HCT116 (cell line): ENCODE measurements around the gene TM4SF4. TPM values are rescaled to one million over a fixed set of nuclear protein-coding genes. Genes with fewer than 3 reads are reported as not detected.

Source experiments
- ATAC-seq: fragments of 200-7000 bp; cut with Tn5 transposase; 2 replicates; pipeline ENCODE4 v1.9.1; 2020; ENCODE audit warnings: mild to moderate bottlenecking, moderate library complexity
- BruUV-seq: library from RNA; stranded (reverse); fragments of 400-500 nt; replicated peaks from 2 replicates; lab custom pipeline; 2021; lab: Mats Ljungman, UMichigan
- CTCF ChIA-PET: fragments of 300-600 bp; sonication (Branson Sonifier 250); formaldehyde crosslinking; loops from one replicate; lab custom pipeline; 2021; ENCODE audit warnings: antibody characterized with exemption; lab: Charles Lee
- POLR2A ChIA-PET: fragments of 300-600, 350-600 bp; sonication (Branson Sonifier 250); formaldehyde crosslinking; loops from one replicate; lab custom pipeline; 2021; ENCODE audit warnings: antibody characterized with exemption; lab: Charles Lee
- RAD21 ChIA-PET, 2 experiments: fragments of 300-600 bp; sonication (Branson Sonifier 250); formaldehyde crosslinking; loops; one replicate each; lab custom pipeline; 2023; ENCODE audit warnings: low total read pairs in 2 of 2; ENCODE audit not compliant: uncharacterized antibody in 2 of 2, unreplicated experiment in 2 of 2, low non-redundant PET in 1 of 2; lab: Charles Lee
- DNase-seq: peaks from one replicate; pipeline ENCODE4 v3.0.0-alpha.2; 2010; ENCODE audit warnings: low read depth, low spot score
- H2AFZ ChIP-seq: fragments of 200-600 bp; shearing (Covaris generic), sonication (generic); 2 replicates; pipeline ENCODE4 v1.6.1; 2017; ENCODE audit warnings: low read depth, mixed run types, mixed read lengths, antibody characterized with exemption, low read length; ENCODE audit not compliant: poor library complexity, severe bottlenecking
- H3K27ac ChIP-seq: 2 replicates; pipeline ENCODE4 v1.5.1; 2012; ENCODE audit warnings: low read depth, low read length
- H3K27me3 ChIP-seq: fragments of 200-600 bp; sonication (generic); 2 replicates; pipeline ENCODE4 v1.6.1; 2016; ENCODE audit warnings: mixed run types, low read length, mixed read lengths; ENCODE audit not compliant: insufficient read depth
- H3K36me3 ChIP-seq, 2 experiments: fragments of 200-500 bp in 1 of 2; fragments of 200-600 bp in 1 of 2; sonication (Bioruptor generic) in 1 of 2; sonication (generic) in 1 of 2; 2 replicates each; pipeline versions ENCODE4 v1.5.1 to v1.6.1; 2014 to 2016; ENCODE audit warnings: low read length in 2 of 2, inconsistent platforms in 1 of 2, mixed read lengths in 1 of 2, mixed run types in 1 of 2; ENCODE audit not compliant: insufficient read depth in 2 of 2, control insufficient read depth in 1 of 2
- H3K4me1 ChIP-seq, 2 experiments: fragments of 200-600 bp in 1 of 2; sonication (generic) in 1 of 2; 2 replicates each; pipeline versions ENCODE4 v1.5.1 to v1.6.1; 2012 to 2017; ENCODE audit warnings: low read length in 2 of 2, inconsistent platforms in 1 of 2, mild to moderate bottlenecking in 1 of 2, mixed read lengths in 1 of 2, mixed run types in 1 of 2, moderate library complexity in 1 of 2; ENCODE audit not compliant: insufficient read depth in 2 of 2, control insufficient read depth in 1 of 2
- H3K4me2 ChIP-seq: fragments of 200-600 bp; sonication (generic); 2 replicates; pipeline ENCODE4 v1.6.1; 2017; ENCODE audit warnings: mixed run types, low read length, mixed read lengths
- H3K4me3 ChIP-seq, 2 experiments: fragments of 200-600 bp in 1 of 2; sonication (generic) in 1 of 2; replicated peaks in 1 of 2; 2 replicates each; pipeline ENCODE4 v1.5.1; 2011 to 2016; ENCODE audit warnings: low read length in 2 of 2, control low read depth in 1 of 2, low read depth in 1 of 2, mild to moderate bottlenecking in 1 of 2, mixed read lengths in 1 of 2, mixed run types in 1 of 2
- H3K79me2 ChIP-seq: fragments of 200-600 bp; sonication (generic); 2 replicates; pipeline ENCODE4 v1.6.1; 2017; ENCODE audit warnings: mild to moderate bottlenecking, mixed run types, low read length, moderate library complexity, mixed read lengths; ENCODE audit not compliant: insufficient read depth
- H3K9ac ChIP-seq: fragments of 200-600 bp; sonication (generic); 2 replicates; pipeline ENCODE4 v1.6.1; 2016; ENCODE audit warnings: low read length, mixed read lengths
- H3K9me2 ChIP-seq: fragments of 200-600 bp; sonication (generic), shearing (Covaris generic); 2 replicates; pipeline ENCODE4 v1.6.1; 2017; ENCODE audit warnings: mixed run types, mild to moderate bottlenecking, moderate library complexity; ENCODE audit not compliant: insufficient read depth
- H3K9me3 ChIP-seq, 2 experiments: fragments of 200-500 bp in 1 of 2; fragments of 200-600 bp in 1 of 2; sonication (Bioruptor generic) in 1 of 2; sonication (generic) in 1 of 2; 2 replicates each; pipeline ENCODE4 v1.6.1; 2014 to 2017; ENCODE audit warnings: low read length in 2 of 2, mixed read lengths in 2 of 2, inconsistent platforms in 1 of 2, low read depth in 1 of 2, mild to moderate bottlenecking in 1 of 2, mixed run types in 1 of 2, moderate library complexity in 1 of 2; ENCODE audit not compliant: control insufficient read depth in 1 of 2, insufficient read depth in 1 of 2
- H4K20me1 ChIP-seq: fragments of 200-600 bp; sonication (generic), shearing (Covaris generic); 2 replicates; pipeline ENCODE4 v1.6.1; 2017; ENCODE audit warnings: mixed run types, mild to moderate bottlenecking, moderate library complexity; ENCODE audit not compliant: insufficient read depth
- CTCF ChIP-seq, 3 experiments: fragments of 200-600 bp in 1 of 3; sonication (generic) in 1 of 3; IDR thresholded peaks in 2 of 3; conservative IDR thresholded peaks in 1 of 3; 2 replicates each; pipeline ENCODE4 v1.5.1; 2012 to 2017; ENCODE audit warnings: low read depth in 2 of 3, low read length in 2 of 3, antibody characterized with exemption in 1 of 3, borderline replicate concordance in 1 of 3, control low read depth in 1 of 3, mild to moderate bottlenecking in 1 of 3, mixed read lengths in 1 of 3, mixed run types in 1 of 3, moderate library complexity in 1 of 3; ENCODE audit not compliant: insufficient read depth in 1 of 3
- EGR1 ChIP-seq: IDR thresholded peaks from 2 replicates; pipeline ENCODE4 v1.6.1; 2012; ENCODE audit warnings: low read depth
- EZH2 ChIP-seq: fragments of 200-600 bp; sonication (generic); IDR thresholded peaks from 2 replicates; pipeline ENCODE4 v1.6.1; 2017; ENCODE audit warnings: antibody characterized with exemption, mixed run types
- EZH2phosphoT487 ChIP-seq: fragments of 200-600 bp; IDR thresholded peaks from 2 replicates; pipeline ENCODE4 v1.6.1; 2018; ENCODE audit warnings: antibody characterized with exemption, borderline replicate concordance
- FOSL1 ChIP-seq: IDR thresholded peaks from 2 replicates; pipeline ENCODE4 v1.6.1; 2012; ENCODE audit warnings: low read depth
- JUND ChIP-seq: IDR thresholded peaks from 2 replicates; pipeline ENCODE4 v1.6.1; 2012
- SP1 ChIP-seq: IDR thresholded peaks from 2 replicates; pipeline ENCODE4 v1.6.1; 2012; ENCODE audit warnings: low read depth
- intact Hi-C: fragments of 100-400 bp; cut with micrococcal nuclease; formaldehyde crosslinking; loops from 2 replicates; pipeline ENCODE4 v1.10.0; 2022
- total RNA-seq: library from RNA; stranded (reverse); gene quantifications from one replicate; pipeline ENCODE4 v1.2.1, GENCODE V29; 2021; ENCODE audit not compliant: unreplicated experiment

TM4SF4 gene
- total RNA-seq, 1 experiment from 2014 or later: 0.91 TPM

DNA sequence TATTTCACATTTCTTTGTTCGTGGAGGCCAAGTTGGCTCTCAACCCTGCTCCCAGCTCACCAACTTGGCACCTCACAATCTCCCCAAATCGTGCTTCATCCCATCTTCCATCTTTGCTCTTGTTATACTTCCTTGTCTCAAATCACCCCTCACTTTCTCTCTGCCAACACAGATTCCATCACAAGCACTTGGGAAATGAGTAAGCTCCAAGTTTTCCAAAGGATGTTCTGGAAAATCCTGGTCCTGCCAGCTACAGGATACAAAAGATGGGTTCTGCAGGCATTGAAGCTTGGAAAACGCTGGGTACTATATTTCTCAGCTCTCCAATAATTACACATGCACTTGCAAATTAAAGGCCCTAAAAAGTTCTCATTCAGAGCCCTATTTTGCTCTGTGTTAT lies 4.1 kb upstream of the TM4SF4 start:
- no peak for TF ChIP-seq EGR1
- TF ChIP-seq JUND: no peak
- TF ChIP-seq CTCF (IDR thresholded peaks at IDR 0.05 in 2 of 3, conservative IDR thresholded peaks at IDR 0.05 in 1 of 3; ENCODE audit: borderline replicate concordance in 1 of 3, insufficient read depth in 1 of 3, low read depth in 2 of 3, low read length in 2 of 3): no peak
- TF ChIP-seq SP1: no peak
- TF ChIP-seq EZH2: no peak
- no peak overlapping the region for H3K4me3 ChIP-seq
- CTCF ChIA-PET: no interaction called here
- RAD21 ChIA-PET: no interaction called here
- H3K9ac ChIP-seq: no peak overlapping the region
- no peaks in the 10 kb centered on the region for H3K79me2 ChIP-seq
- H3K4me2 ChIP-seq: no peak overlapping the region
- H3K4me1 ChIP-seq: peaks cover 3 to 29% of the 10 kb centered on the region in 2 experiments; a peak in 3 of 4 replicates
- H3K9me2 ChIP-seq: no peaks in the 10 kb centered on the region
- POLR2A ChIA-PET: no interaction called here
- no TSS peak for BruUV-seq
- intact Hi-C loops: no loop called here
- no peak overlapping the region for H3K27ac ChIP-seq
- DNase-seq: no peak
- no peaks in the 10 kb centered on the region for H4K20me1 ChIP-seq
- H3K36me3 ChIP-seq: no peaks in the 10 kb centered on the region
- ATAC-seq: no peak
- H3K27me3 ChIP-seq: no peaks in the 10 kb centered on the region
- H2AFZ ChIP-seq: no peak overlapping the region
- no peaks in the 10 kb centered on the region for H3K9me3 ChIP-seq

DNA sequence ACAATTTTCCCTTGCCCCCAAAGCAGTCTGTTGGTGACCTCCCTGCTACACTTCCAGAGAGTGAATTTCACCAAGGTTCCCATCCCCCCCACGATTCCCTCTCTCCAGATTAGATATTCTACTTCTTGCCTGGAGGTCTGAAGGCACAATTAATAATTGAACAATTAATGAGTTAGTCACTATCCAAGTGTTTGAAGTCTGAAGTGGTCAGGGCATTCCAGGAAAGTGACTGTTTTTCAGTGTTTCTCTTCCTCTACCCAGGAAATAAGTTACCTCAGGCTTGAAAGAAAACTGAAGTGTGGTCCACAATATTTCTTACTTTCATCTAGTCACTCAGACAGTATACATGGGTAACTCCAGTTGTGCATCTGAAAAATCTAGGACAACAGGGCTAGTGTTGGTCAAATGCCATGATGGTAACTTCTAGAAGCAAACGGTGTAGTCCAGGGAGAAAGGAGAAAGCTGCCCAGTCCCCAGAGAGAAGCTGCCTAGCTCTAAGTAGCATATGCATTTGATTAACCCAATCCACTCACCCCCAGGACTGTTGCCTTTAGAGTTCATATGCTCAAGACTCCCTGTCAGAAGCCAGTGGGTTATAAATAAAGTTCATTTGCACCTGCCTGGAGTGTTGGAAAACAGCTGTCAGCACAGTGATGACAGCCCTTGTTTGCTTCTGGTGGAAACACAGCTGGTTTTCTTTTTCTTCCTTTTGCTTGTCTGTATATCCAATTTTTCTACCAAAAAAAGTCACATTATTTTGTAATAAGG lies 2.3 kb upstream of the TM4SF4 start:
- ChIA-PET CTCF (interaction anchor here (1.2 to 1.5 kb wide), 2 partner anchors 119 to 517 kb away, joined by 4 read pairs; no protein-coding TSS in a partner anchor), RAD21 (no interaction called here), POLR2A (no interaction called here)
- intact Hi-C loops: no loop called here
- Histone ChIP-seq H2AFZ (peak overlapping the region; percentile 8), H3K79me2 (no peaks in the 10 kb centered on the region), H3K27me3 (no peaks in the 10 kb centered on the region), H4K20me1 (no peaks in the 10 kb centered on the region), H3K9me3 (no peaks in the 10 kb centered on the region), H3K36me3 (no peaks in the 10 kb centered on the region), H3K9ac (no peak overlapping the region), H3K4me1 (peaks cover 3 to 24% of the 10 kb centered on the region in 2 experiments; a peak in 3 of 4 replicates), H3K4me3 (no peak overlapping the region), H3K27ac (no peak overlapping the region), H3K4me2 (peak overlapping the region; percentile 23), H3K9me2 (no peaks in the 10 kb centered on the region)
- no peak for DNase-seq
- ATAC-seq: no peak
- no TSS peak for BruUV-seq
- 0 out of 2 replicates have a peak, but pooled peaks have one; percentile 17 for TF ChIP-seq FOSL1
- TF ChIP-seq EZH2phosphoT487: no peak
